ENCODE data around the gene OR6A2.

Gene OR6A2

DNA sequence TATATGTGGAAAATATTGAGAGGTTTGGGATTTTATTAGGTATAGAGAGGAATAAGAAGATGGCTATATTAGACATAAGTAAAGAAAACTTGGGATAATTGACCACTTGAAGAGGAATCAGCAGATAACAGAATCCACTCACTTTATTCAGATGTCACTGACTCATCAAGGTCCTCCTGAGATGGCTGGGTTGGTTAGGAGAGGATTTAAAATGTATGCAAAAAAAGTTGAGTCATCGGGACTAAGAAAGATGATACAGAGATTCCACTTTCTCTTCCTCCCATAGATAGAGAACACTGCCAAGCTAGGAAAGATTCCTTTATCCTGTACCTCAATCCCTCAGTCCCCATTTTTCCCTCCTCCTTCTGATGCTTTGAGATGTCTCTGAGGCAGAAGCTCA lies at the start of gene OR6A2:
TSS of gene OR6A2 (minus strand) at position 288 of the 400 bp plus-strand sequence. CDS start 3,981 bp downstream, outside the sequence.
- Histone ChIP-seq H3K79me2 (ENCODE audit: insufficient read depth, low read length) (no peaks in the 10 kb centered on the region), H3K4me1 (ENCODE audit: insufficient read depth, low read length, poor library complexity, severe bottlenecking) (no peaks in the 10 kb centered on the region), H3K36me3 (ENCODE audit: insufficient read depth, low read length) (no peaks in the 10 kb centered on the region), H3K9me2 (replicated peaks; ENCODE audit: low read depth, low read length) (no peaks in the 10 kb centered on the region), H3K4me2 (ENCODE audit: low read depth, low read length, poor library complexity, severe bottlenecking) (no peak within 1 kb of the TSS), H3K9me3 (ENCODE audit: insufficient read depth, low read depth, low read length) (no peaks in the 10 kb centered on the region), H3K9ac (ENCODE audit: low read depth, low read length, poor library complexity, severe bottlenecking) (no peak within 1 kb of the TSS), H3K4me3 (ENCODE audit: low read length, poor library complexity, severe bottlenecking) (no peak within 1 kb of the TSS), H4K20me1 (ENCODE audit: insufficient read depth, low read length, poor library complexity, severe bottlenecking) (no peaks in the 10 kb centered on the region), H3K27me3 (ENCODE audit: insufficient read depth, low read length, poor library complexity, severe bottlenecking) (no peaks in the 10 kb centered on the region), H2AFZ (ENCODE audit: low read length) (no peak within 1 kb of the TSS), H3F3A (ENCODE audit: low read depth) (no peaks in the 10 kb centered on the region)
- no peak for TF ChIP-seq EZH2phosphoT487 (IDR thresholded peaks at IDR 0.05; ENCODE audit: borderline replicate concordance)
- TF ChIP-seq, protein P1, sequence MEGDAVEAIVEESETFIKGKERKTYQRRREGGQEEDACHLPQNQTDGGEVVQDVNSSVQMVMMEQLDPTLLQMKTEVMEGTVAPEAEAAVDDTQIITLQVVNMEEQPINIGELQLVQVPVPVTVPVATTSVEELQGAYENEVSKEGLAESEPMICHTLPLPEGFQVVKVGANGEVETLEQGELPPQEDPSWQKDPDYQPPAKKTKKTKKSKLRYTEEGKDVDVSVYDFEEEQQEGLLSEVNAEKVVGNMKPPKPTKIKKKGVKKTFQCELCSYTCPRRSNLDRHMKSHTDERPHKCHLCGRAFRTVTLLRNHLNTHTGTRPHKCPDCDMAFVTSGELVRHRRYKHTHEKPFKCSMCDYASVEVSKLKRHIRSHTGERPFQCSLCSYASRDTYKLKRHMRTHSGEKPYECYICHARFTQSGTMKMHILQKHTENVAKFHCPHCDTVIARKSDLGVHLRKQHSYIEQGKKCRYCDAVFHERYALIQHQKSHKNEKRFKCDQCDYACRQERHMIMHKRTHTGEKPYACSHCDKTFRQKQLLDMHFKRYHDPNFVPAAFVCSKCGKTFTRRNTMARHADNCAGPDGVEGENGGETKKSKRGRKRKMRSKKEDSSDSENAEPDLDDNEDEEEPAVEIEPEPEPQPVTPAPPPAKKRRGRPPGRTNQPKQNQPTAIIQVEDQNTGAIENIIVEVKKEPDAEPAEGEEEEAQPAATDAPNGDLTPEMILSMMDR (conservative IDR thresholded peaks at IDR 0.05; ENCODE audit: low read length), result no peak

- no peaks in the 10 kb centered on the region for H3K79me2 ChIP-seq (ENCODE audit: insufficient read depth, low read length)
- no peak within 1 kb of the TSS for H3K9ac ChIP-seq (ENCODE audit: low read depth, low read length, poor library complexity, severe bottlenecking)
- no peak within 1 kb of the TSS for H3K4me2 ChIP-seq (ENCODE audit: low read depth, low read length, poor library complexity, severe bottlenecking)
- H3K4me3 ChIP-seq (ENCODE audit: low read length, poor library complexity, severe bottlenecking), result no peak within 1 kb of the TSS
- no peaks in the 10 kb centered on the region for H4K20me1 ChIP-seq (ENCODE audit: insufficient read depth, low read length, poor library complexity, severe bottlenecking)
- no peaks in the 10 kb centered on the region for H3K9me2 ChIP-seq (replicated peaks; ENCODE audit: low read depth, low read length)
- no peaks in the 10 kb centered on the region for H3K27me3 ChIP-seq (ENCODE audit: insufficient read depth, low read length, poor library complexity, severe bottlenecking)
- H3K36me3 ChIP-seq (ENCODE audit: insufficient read depth, low read length), result no peaks in the 10 kb centered on the region
- H2AFZ ChIP-seq (ENCODE audit: low read length), result no peak within 1 kb of the TSS
- H3K4me1 ChIP-seq (ENCODE audit: insufficient read depth, low read length, poor library complexity, severe bottlenecking), result no peaks in the 10 kb centered on the region
- no peaks in the 10 kb centered on the region for H3F3A ChIP-seq (ENCODE audit: low read depth)
- no peak for TF ChIP-seq EZH2phosphoT487 (IDR thresholded peaks at IDR 0.05; ENCODE audit: borderline replicate concordance)
- TF ChIP-seq, protein P1 (conservative IDR thresholded peaks at IDR 0.05; ENCODE audit: low read length), result no peak
- no peaks in the 10 kb centered on the region for H3K9me3 ChIP-seq (ENCODE audit: insufficient read depth, low read depth, low read length)
Observed at GRCh38 chr11:6845383-6845782, 45.9 kb upstream of the OR6A2 start, which contains the start of gene OR10A5. OR10A5 (plus strand) TSS chr11:6845683; CDS start chr11:6845683, 0 bp downstream.

DNA sequence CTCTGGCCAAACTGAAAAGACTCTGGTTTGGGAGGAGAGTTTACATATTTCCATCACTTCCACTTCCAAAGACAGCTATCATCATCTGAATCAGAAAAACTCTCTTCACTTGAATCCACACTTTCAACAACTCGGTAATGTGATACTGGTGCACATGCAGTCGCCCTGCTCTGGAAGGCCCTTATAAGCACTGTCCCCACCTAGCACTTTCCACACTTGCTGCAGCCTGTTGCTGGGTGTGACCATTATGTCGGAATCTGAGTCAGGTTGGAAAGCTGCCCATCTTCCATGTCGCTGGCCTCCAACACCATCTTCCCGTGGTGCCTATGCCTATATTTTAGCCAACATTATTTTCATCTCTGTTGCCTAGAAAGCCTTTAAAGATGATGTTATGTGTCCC lies 44.9 kb upstream of the OR6A2 start:
- no peak overlapping the region for H2AFZ ChIP-seq (ENCODE audit: low read length)
- H3K9ac ChIP-seq (ENCODE audit: low read depth, low read length, poor library complexity, severe bottlenecking), result no peak overlapping the region
- H3K4me1 ChIP-seq (ENCODE audit: insufficient read depth, low read length, poor library complexity, severe bottlenecking), result no peaks in the 10 kb centered on the region
- TF ChIP-seq, protein P1 (conservative IDR thresholded peaks at IDR 0.05; ENCODE audit: low read length), result no peak
- TF ChIP-seq EZH2phosphoT487 (IDR thresholded peaks at IDR 0.05; ENCODE audit: borderline replicate concordance), result no peak
- no peaks in the 10 kb centered on the region for H3K9me3 ChIP-seq (ENCODE audit: insufficient read depth, low read depth, low read length)
- H3K27me3 ChIP-seq (ENCODE audit: insufficient read depth, low read length, poor library complexity, severe bottlenecking), result no peaks in the 10 kb centered on the region
- H3K4me2 ChIP-seq (ENCODE audit: low read depth, low read length, poor library complexity, severe bottlenecking), result no peak overlapping the region
- no peaks in the 10 kb centered on the region for H3F3A ChIP-seq (ENCODE audit: low read depth)
- H3K79me2 ChIP-seq (ENCODE audit: insufficient read depth, low read length), result no peaks in the 10 kb centered on the region
- no peaks in the 10 kb centered on the region for H3K9me2 ChIP-seq (replicated peaks; ENCODE audit: low read depth, low read length)
- no peaks in the 10 kb centered on the region for H4K20me1 ChIP-seq (ENCODE audit: insufficient read depth, low read length, poor library complexity, severe bottlenecking)
- no peaks in the 10 kb centered on the region for H3K36me3 ChIP-seq (ENCODE audit: insufficient read depth, low read length)
- no peak overlapping the region for H3K4me3 ChIP-seq (ENCODE audit: low read length, poor library complexity, severe bottlenecking)

Measured in Loucy (cell line).